Lung (tissue), 12 donors: ENCODE data around the gene SOX10. TPM values are rescaled to one million over a fixed set of nuclear protein-coding genes. Genes with fewer than 3 reads are reported as not detected.

Source experiments
- ATAC-seq: fragments of 200-7000 bp; cut with Tn5 transposase; one replicate; pipeline ENCODE4 v1.9.1; 2020; ENCODE audit warnings: moderate number of reproducible peaks; ENCODE audit not compliant: insufficient read depth, low FRiP score
- DNase-seq, 3 donors: peaks; one replicate each; pipeline ENCODE4 v3.0.0-alpha.2; 2013 to 2017
- H3K27ac ChIP-seq, 2 donors: one replicate each; pipeline ENCODE4 v1.5.1; 2013; ENCODE audit warnings: mild to moderate bottlenecking in 2 of 2, moderate library complexity in 2 of 2, control low read depth in 1 of 2, inconsistent platforms in 1 of 2, low read depth in 1 of 2, low read length in 1 of 2
- H3K27me3 ChIP-seq, 3 donors: one replicate each; pipeline ENCODE4 v1.5.1; 2013; ENCODE audit warnings: low read length in 2 of 3; ENCODE audit not compliant: control insufficient read depth in 3 of 3, insufficient read depth in 3 of 3
- H3K36me3 ChIP-seq, 4 donors: one replicate each; pipeline ENCODE4 v1.5.1; 2013; ENCODE audit warnings: low read length in 4 of 4, mild to moderate bottlenecking in 1 of 4, moderate library complexity in 1 of 4; ENCODE audit not compliant: control insufficient read depth in 4 of 4, insufficient read depth in 4 of 4
- H3K4me1 ChIP-seq, 5 donors: one replicate each; pipeline ENCODE4 v1.5.1; 2013; ENCODE audit warnings: low read length in 5 of 5, mild to moderate bottlenecking in 2 of 5, moderate library complexity in 1 of 5; ENCODE audit not compliant: control insufficient read depth in 5 of 5, insufficient read depth in 5 of 5
- H3K4me3 ChIP-seq: one replicate; pipeline ENCODE4 v1.5.1; 2013; ENCODE audit warnings: mild to moderate bottlenecking, control low read depth, moderate library complexity
- H3K9ac ChIP-seq, 2 donors: one replicate each; pipeline ENCODE4 v1.5.1; 2013; ENCODE audit warnings: low read length in 2 of 2, control low read depth in 1 of 2; ENCODE audit not compliant: insufficient read depth in 1 of 2
- H3K9me3 ChIP-seq, 4 donors: one replicate each; pipeline ENCODE4 v1.5.1; 2013; ENCODE audit warnings: low read length in 3 of 4, mild to moderate bottlenecking in 1 of 4, moderate library complexity in 1 of 4; ENCODE audit not compliant: control insufficient read depth in 4 of 4, insufficient read depth in 3 of 4
- CTCF ChIP-seq: IDR thresholded peaks from 2 replicates; pipeline ENCODE4 v1.5.1; 2012; ENCODE audit warnings: mild to moderate bottlenecking; ENCODE audit errors: control extremely low read depth, extremely low read depth
- WGBS, 2 donors: extraction: QIAGEN DNeasy Blood & Tissue Kit; methylation state at CpG; one replicate each; pipeline ENCODE4 v1.1.7; 2013; 5-methylcytosine and 5-hydroxymethylcytosine counted together
- polyA plus RNA-seq, 2 donors: library from polyadenylated mRNA; stranded (reverse); fragments of 200-250 nt; gene quantifications; one replicate each; pipeline ENCODE4 v1.2.1, GENCODE V29; 2013
- total RNA-seq, 2 donors: library from RNA; depleted of rRNA in 1 of 2; stranded (reverse); fragments of >200 nt in 1 of 2; gene quantifications; one replicate each; pipeline ENCODE4 v1.2.1, GENCODE V29; 2014 to 2021
- donor health status: control.
- donor health status: control.
- donor health status: Bipolar disorder and iron deficiency.
- donor health status: healthy.
- donor health status: DM: yes; HTN: yes; CAD: no.

Gene SOX10
- total and polyA plus RNA-seq, 4 donors, result 0.10 to 0.54 TPM; not detected in 2

- no peak for DNase-seq
- TF ChIP-seq CTCF, result no peak
- no peak overlapping the region for H3K9ac ChIP-seq
- ATAC-seq, result no peak
- no peaks in the 10 kb centered on the region for H3K36me3 ChIP-seq
- H3K4me1 ChIP-seq, result peaks cover 0 to 18% (median 9%) of the 10 kb centered on the region in 5 donors
- H3K4me3 ChIP-seq, result no peak overlapping the region
- H3K27ac ChIP-seq, result no peak overlapping the region
- H3K27me3 ChIP-seq, result no peaks in the 10 kb centered on the region
- H3K9me3 ChIP-seq, result peaks cover 0 to 2% (median 0%) of the 10 kb centered on the region in 4 donors
Observed at GRCh38 chr22:38029370-38029769, 45.0 kb upstream of the SOX10 start.

GRCh38 chr22:38028344-38029130, 44.2 kb upstream of the SOX10 start:
- no peak for TF ChIP-seq CTCF

GRCh38 chr22:38027487-38027886, 43.1 kb upstream of the SOX10 start:
- Histone ChIP-seq H3K27me3 (no peaks in the 10 kb centered on the region), H3K27ac (no peak overlapping the region), H3K36me3 (no peaks in the 10 kb centered on the region), H3K4me3 (no peak overlapping the region), H3K9me3 (peaks cover 0 to under 1% (median 0%) of the 10 kb centered on the region in 4 donors), H3K4me1 (peaks cover 0 to 4% (median 2%) of the 10 kb centered on the region in 5 donors), H3K9ac (no peak overlapping the region)
- 86 to 91% methylated on average over 9 of the region's 9 CpGs for WGBS, 2 donors
- DNase-seq (no peak), ATAC-seq (no peak)
- no peak for TF ChIP-seq CTCF

More at GRCh38 chr22:38028344-38029130, 44.2 kb upstream of the SOX10 start:
- Histone ChIP-seq H3K4me1 (peaks cover 0 to 9% (median 6%) of the 10 kb centered on the region in 5 donors), H3K9me3 (peaks cover 0 to 2% (median 0%) of the 10 kb centered on the region in 4 donors), H3K27ac (no peak overlapping the region), H3K27me3 (no peaks in the 10 kb centered on the region), H3K4me3 (no peak overlapping the region), H3K36me3 (no peaks in the 10 kb centered on the region), H3K9ac (no peak overlapping the region)
- 87 to 95% methylated on average over 15 of the region's 15 CpGs for WGBS, 2 donors
- DNase-seq, result peak in 1 of 3 donors; percentile 47
- no peak for ATAC-seq
